ENCODE measurements around the gene ZNF487. TPM values are rescaled to one million over a fixed set of nuclear protein-coding genes. Genes with fewer than 3 reads are reported as not detected.

Gene ZNF487
- total RNA-seq, 2 experiments from 2014 or later, result 3.5 to 6.5 TPM

DNA sequence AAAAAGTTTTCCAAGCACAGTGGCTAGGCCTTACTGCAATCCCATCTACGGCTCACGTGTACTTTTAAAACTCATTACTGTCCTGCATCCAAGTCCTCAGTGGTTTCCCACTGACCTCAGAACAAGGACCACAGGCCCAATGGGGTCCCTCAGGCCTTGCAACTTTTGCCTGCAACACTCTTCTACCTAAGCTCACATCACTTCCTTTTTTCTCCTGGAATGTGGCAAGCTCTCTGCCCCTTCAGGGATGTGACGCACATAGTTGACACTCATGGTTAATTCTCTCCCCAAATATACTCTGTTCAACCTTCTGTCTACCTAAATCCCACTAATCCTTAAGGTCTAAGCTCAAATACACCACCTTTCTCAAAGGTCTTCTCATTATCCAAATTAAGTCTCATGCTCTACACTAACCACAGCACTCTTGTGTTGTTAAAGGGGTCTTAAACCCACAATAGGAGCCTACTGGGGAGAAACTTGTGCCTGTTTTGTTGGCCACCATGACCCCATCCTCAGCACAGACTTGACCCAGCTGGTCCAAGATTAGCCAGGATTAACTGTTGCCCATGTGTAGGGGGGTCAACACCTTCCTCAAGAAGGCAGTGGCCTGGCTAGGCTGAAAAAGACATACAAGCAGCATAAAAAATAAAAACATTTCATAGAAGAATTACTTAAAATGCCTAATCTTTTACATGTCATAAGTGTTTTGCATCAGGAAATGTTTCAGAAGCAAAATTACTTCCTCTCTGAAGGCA lies 43.1 kb upstream of the ZNF487 start:
- Histone ChIP-seq H3K4me2 (ENCODE audit: low read length) (peak overlapping the region; percentile 96), H4K20me1 (ENCODE audit: insufficient read depth, low read length) (peaks cover 61% of the 10 kb centered on the region), H3K4me3 (ENCODE audit: low read depth, low read length, poor library complexity, severe bottlenecking) (peak overlapping the region; percentile 92), H3K4me1 (ENCODE audit: insufficient read depth, low read length, poor library complexity, severe bottlenecking) (peaks cover 30% of the 10 kb centered on the region), H3K36me3 (ENCODE audit: insufficient read depth, low read length) (peaks cover 90% of the 10 kb centered on the region), H2AFZ (ENCODE audit: low read length) (no peak overlapping the region), H3K79me2 (ENCODE audit: insufficient read depth, low read depth, low read length) (peaks cover 98% of the 10 kb centered on the region), H3K27ac (ENCODE audit: low read depth, low read length, poor library complexity, severe bottlenecking) (peak overlapping the region; percentile 82), H3K9me3 (ENCODE audit: low read length) (no peaks in the 10 kb centered on the region), H3K9me2 (ENCODE audit: insufficient read depth, low read length) (no peaks in the 10 kb centered on the region)
- POLR2A ChIA-PET, result interaction anchor here (0.7 to 2.3 kb wide), 5 partner anchors 8 to 946 kb away, joined by 3 to 10 read pairs (median 5); no protein-coding TSS in a partner anchor
- BruUV-seq (replicated peaks), result no TSS peak
- intact Hi-C loops (cut with micrococcal nuclease; ENCODE audit: unreplicated experiment), result no loop called here
- TF ChIP-seq, protein P1, sequence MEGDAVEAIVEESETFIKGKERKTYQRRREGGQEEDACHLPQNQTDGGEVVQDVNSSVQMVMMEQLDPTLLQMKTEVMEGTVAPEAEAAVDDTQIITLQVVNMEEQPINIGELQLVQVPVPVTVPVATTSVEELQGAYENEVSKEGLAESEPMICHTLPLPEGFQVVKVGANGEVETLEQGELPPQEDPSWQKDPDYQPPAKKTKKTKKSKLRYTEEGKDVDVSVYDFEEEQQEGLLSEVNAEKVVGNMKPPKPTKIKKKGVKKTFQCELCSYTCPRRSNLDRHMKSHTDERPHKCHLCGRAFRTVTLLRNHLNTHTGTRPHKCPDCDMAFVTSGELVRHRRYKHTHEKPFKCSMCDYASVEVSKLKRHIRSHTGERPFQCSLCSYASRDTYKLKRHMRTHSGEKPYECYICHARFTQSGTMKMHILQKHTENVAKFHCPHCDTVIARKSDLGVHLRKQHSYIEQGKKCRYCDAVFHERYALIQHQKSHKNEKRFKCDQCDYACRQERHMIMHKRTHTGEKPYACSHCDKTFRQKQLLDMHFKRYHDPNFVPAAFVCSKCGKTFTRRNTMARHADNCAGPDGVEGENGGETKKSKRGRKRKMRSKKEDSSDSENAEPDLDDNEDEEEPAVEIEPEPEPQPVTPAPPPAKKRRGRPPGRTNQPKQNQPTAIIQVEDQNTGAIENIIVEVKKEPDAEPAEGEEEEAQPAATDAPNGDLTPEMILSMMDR (conservative IDR thresholded peaks at IDR 0.05; ENCODE audit: low read length), result no peak
- CTCF ChIA-PET (ENCODE audit: unreplicated experiment), result no interaction called here
- no peak for DNase-seq (ENCODE audit: low spot score)

DNA sequence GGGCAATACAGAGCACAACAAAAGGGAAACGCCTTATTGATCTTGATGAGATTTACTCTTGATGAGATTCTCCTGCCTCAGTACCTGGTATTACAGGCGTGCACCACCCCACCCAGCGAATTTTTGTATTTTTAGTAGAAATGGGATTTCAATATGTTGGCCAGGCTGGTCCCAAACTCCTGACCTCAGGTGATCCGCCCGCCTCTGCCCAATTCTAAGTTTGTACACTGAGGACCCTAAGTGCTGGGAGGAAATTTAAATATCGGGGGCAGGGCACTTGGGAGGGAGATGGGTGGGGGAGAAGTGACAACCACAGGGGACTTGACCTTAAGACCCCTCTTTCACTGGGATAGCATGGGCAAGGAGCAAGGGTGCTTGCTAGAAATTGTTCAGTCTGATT lies 42.0 kb upstream of the ZNF487 start:
- H3K9me3 ChIP-seq (ENCODE audit: low read length), result no peaks in the 10 kb centered on the region
- no peak for DNase-seq (ENCODE audit: low spot score)
- peaks cover 41% of the 10 kb centered on the region for H3K4me1 ChIP-seq (ENCODE audit: insufficient read depth, low read length, poor library complexity, severe bottlenecking)
- peak overlapping the region; percentile 92 for H3K4me3 ChIP-seq (ENCODE audit: low read depth, low read length, poor library complexity, severe bottlenecking)
- ChIA-PET POLR2A (interaction anchor here (0.6 to 2.3 kb wide), 3 partner anchors 9 to 37 kb away, joined by 3 to 10 read pairs (median 6); no protein-coding TSS in a partner anchor), CTCF (ENCODE audit: unreplicated experiment) (no interaction called here)
- BruUV-seq (replicated peaks), result no TSS peak
- H3K27ac ChIP-seq (ENCODE audit: low read depth, low read length, poor library complexity, severe bottlenecking), result peak overlapping the region; percentile 82
- peaks cover 57% of the 10 kb centered on the region for H4K20me1 ChIP-seq (ENCODE audit: insufficient read depth, low read length)
- H3K9me2 ChIP-seq (ENCODE audit: insufficient read depth, low read length), result no peaks in the 10 kb centered on the region
- TF ChIP-seq, protein P1 (conservative IDR thresholded peaks at IDR 0.05; ENCODE audit: low read length), result no peak
- intact Hi-C loops (cut with micrococcal nuclease; ENCODE audit: unreplicated experiment), result no loop called here
- no peak overlapping the region for H2AFZ ChIP-seq (ENCODE audit: low read length)
- peaks cover 90% of the 10 kb centered on the region for H3K36me3 ChIP-seq (ENCODE audit: insufficient read depth, low read length)
- H3K79me2 ChIP-seq (ENCODE audit: insufficient read depth, low read depth, low read length), result peaks cover 98% of the 10 kb centered on the region
- peak overlapping the region; percentile 96 for H3K4me2 ChIP-seq (ENCODE audit: low read length)

DNA sequence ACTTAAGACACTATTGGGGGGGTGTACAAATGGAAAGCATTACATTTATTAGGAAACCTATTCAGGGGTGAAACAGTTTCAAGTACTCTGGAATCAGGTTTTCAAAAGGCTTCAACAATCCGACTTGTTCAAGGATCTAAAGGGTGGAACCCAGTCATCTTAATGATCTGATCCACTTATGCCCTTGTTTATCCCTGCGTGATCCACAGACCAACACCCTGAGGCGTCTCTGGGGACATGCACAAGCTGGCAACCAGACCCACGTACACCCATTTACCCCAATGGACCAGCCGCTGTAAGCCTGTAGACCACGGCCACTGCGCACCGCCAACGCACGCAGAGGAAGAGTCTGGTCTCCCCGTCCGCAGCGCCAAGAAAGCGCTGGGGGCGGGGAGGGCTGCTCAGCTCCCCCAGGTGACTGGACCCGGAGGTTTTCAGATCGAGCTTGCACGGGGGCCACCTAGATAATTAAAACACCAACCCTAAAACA lies 41.3 kb upstream of the ZNF487 start:
- no peak for TF ChIP-seq EZH2phosphoT487 (IDR thresholded peaks at IDR 0.05; ENCODE audit: borderline replicate concordance, low read depth, low read length)
- TF ChIP-seq, protein P1 (conservative IDR thresholded peaks at IDR 0.05; ENCODE audit: low read length), result no peak
- Histone ChIP-seq H2AFZ (ENCODE audit: low read length) (no peak overlapping the region), H3K36me3 (ENCODE audit: insufficient read depth, low read length) (peaks cover 90% of the 10 kb centered on the region), H3K4me2 (ENCODE audit: low read length) (peak overlapping the region; percentile 96), H4K20me1 (ENCODE audit: insufficient read depth, low read length) (peaks cover 57% of the 10 kb centered on the region), H3K4me3 (ENCODE audit: low read depth, low read length, poor library complexity, severe bottlenecking) (peak overlapping the region; percentile 92), H3K27ac (ENCODE audit: low read depth, low read length, poor library complexity, severe bottlenecking) (peak overlapping the region; percentile 82), H3K9me2 (ENCODE audit: insufficient read depth, low read length) (no peaks in the 10 kb centered on the region), H3K4me1 (ENCODE audit: insufficient read depth, low read length, poor library complexity, severe bottlenecking) (peaks cover 48% of the 10 kb centered on the region), H3K79me2 (ENCODE audit: insufficient read depth, low read depth, low read length) (peaks cover 98% of the 10 kb centered on the region), H3K9me3 (ENCODE audit: low read length) (no peaks in the 10 kb centered on the region)
- POLR2A ChIA-PET, result interaction anchor here (0.6 to 2.3 kb wide), 5 partner anchors 10 to 54 kb away, joined by 3 to 10 read pairs (median 7); no protein-coding TSS in a partner anchor
- no TSS peak for BruUV-seq (replicated peaks)
- intact Hi-C loops (cut with micrococcal nuclease; ENCODE audit: unreplicated experiment), result loop anchor here (2.0 kb wide), 1 partner anchor 257 kb away; the partner anchor contains the start of gene CSGALNACT2
- CTCF ChIA-PET (ENCODE audit: unreplicated experiment), result no interaction called here
- DNase-seq (ENCODE audit: low spot score), result peak; percentile 66
